Measurements from ENCODE around the gene STAT6.
"Not testable (repeated sequence)": the region's sequence is repeated elsewhere in the genome, so short reads cannot be mapped to it uniquely, and the experiment has no call there.

Gene STAT6

DNA sequence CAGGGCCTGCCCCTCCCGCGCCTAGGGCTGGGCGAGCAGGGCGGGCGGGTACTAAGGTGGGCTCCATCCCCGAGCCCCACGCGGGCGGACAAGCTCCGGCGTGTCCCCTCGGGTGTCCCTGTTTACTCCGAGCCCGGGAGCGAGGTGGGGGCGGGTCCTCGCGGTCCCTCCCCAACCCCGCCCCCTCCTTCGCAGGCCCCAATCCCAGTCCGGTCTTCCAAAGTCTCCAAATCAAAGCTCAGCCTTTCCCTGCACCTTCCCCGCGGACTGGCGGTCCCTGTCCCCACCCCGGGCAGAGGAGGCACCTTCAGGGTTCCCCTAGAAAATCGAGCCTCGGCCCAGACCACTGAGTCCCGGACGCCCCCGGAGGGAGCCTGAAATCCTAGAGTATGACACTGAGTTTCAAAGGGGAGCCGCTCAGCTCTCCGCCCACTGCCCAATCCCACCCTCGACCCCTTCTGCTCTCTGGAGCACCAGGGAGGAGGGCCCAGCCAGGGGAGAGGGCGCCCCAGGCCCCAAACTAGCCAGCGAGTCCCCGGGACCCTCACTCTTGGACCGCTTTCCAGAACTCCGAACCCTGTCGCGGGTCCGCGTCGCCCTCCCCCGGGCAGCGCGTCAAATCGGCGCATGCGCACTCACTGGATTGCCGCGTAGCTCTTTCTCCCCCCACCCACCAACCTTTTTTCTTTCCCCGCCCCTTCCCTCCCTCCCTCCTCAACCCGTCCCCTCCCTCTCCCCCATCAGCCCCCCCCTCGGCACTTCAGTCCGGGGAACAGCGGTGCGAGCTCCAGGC is 16.8 kb upstream of the STAT6 start, which contains the start of gene LRP1:
Gene LRP1 (plus strand): TSS at position 758 of the 793 bp plus-strand sequence. CDS start 482 bp downstream, outside the sequence.
- DNase-seq, result peak in 53 of 56 donors; percentile 45 to 89 (median 79)

DNA sequence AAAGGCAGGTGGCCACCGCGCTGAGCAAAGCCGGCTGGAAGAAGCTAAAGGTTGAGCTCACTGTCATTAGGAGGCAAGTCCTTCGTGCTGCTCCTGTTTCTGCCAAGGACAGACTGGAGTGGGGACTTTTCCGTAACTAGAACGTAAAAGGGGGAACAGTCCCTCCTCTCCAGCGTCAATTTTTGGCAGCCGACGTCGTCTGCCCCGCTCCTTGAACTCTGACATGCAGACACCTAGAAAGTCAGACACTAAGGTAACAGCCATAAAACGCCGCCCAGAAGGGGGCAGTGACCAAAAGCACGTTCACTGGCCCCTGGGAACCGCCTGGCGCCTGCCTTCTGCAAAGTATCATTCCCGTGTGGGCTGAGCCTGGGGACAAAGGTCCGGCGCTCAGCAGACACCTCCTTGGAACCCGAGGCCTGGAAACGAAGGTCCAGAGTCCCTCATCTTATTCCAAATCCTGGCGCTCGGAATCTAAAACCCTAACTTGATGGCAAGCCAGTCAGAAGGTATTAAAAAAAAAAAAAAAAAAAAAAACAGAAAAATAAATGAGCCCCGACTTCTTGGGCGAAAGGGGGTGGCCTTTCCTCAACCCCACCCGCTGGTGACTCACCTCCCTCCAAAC is 16.1 kb upstream of the STAT6 start:
- DNase-seq, result peak in 26 of 56 donors; percentile 18 to 63 (median 35)

DNA sequence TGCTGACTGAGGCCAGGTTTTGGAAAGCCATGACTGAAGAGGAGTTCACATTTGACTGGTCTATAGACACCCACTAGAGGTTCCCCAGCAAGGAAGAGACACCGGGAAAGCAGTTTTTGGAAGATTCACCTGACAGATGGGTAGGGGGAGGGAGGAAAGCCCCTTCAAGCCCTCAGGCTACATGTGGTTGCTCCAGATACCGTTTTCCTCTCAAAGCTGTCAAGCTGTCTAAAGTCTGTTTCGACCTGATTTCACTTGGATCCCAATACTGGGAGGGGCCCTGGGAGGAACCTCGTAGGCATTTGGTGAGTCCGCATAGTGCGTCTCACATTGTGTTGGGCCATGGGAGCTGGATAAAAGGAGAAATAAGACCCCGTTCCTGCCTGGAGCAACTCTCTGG is 15.4 kb upstream of the STAT6 start:
- no peak for DNase-seq

DNA sequence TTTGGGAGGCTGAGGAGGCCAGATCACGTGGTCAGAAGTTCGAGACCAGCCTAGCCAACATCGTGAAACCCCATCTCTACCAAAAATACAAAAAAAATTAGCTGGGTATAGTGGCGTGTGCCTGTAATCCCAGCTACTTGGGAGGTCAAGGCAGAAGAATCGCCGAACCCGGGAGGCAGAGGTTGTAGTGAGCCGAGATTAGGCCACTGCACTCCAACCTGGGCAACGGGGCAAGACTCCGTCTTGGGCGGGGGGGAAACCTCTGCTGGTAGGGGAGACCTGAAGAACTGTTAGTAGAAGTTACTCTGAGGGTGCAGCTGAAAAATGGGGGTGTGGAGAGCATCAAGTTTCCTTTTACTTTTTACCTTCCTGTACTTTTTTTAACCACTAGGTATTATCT is 14.9 kb upstream of the STAT6 start:
- no peak for DNase-seq

DNA sequence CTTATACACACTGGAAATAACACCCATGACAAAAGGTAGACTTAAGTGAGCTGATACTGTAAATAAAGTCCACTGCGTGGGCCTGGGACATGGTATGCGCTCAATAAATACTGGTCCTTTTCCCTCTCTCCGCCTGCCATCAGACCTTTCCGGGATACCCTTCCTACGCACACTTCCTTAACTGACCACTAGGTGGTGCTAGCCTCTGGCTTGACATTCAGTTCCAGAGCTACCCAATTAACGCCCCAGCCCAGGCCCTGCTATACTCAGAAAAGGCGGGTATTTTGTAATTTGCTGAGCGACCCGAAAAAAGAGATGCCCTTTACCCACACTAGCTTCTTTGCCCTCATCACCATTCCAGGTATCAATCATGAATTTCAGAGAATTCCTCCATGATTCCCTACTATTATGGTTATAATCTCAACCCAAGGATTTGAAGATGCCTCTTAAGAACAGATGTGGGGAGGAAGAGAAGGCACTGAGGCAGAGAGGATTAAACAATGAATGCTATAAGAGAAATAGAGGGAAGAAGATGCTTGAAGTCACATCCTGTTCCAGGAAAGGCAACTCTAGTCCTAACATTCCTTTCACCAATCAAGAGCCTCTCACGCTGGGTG is 13.2 kb upstream of the STAT6 start:
- peak in 50 of 56 donors; percentile 10 to 89 (median 52) for DNase-seq

DNA sequence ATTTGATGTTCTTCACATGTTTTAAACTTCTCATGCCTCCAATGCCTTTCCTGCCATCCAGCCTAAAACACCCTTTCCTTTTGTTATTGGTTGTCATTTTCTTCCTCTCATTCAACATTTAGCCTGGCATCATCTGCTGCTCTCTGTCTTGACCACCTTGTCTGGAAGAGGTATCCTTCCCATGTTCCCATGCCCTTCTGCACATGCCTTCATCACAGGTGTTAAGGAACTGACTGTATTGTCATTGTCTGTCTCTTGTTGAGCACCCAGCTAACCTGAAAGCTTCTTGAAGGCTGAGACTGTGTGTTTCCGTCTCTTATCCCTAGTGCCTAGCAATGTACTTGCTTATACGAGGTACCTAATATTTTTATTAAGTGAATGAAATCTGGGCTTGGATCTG is 12.7 kb upstream of the STAT6 start:
- DNase-seq, result no peak

DNA sequence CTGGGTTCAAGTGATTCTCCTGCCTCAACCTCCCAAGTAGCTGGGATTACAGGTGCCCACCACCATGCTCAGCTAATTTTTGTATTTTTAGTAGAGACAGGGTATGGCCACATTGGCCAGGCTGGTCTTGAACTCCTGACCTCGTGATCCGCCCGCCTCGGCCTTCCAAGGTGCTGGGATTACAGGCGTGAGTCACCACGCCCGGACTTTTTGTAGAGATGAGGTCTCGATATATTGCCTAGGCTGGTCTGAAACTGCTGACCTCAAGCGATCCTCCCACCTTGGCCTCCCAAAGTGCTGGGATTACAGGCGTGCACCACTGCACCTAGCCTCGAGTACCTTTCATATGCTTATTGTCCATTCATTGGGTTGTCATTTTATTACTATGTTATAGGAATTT is 9.6 kb upstream of the STAT6 start:
- DNase-seq, result not testable (repeated sequence)

DNA sequence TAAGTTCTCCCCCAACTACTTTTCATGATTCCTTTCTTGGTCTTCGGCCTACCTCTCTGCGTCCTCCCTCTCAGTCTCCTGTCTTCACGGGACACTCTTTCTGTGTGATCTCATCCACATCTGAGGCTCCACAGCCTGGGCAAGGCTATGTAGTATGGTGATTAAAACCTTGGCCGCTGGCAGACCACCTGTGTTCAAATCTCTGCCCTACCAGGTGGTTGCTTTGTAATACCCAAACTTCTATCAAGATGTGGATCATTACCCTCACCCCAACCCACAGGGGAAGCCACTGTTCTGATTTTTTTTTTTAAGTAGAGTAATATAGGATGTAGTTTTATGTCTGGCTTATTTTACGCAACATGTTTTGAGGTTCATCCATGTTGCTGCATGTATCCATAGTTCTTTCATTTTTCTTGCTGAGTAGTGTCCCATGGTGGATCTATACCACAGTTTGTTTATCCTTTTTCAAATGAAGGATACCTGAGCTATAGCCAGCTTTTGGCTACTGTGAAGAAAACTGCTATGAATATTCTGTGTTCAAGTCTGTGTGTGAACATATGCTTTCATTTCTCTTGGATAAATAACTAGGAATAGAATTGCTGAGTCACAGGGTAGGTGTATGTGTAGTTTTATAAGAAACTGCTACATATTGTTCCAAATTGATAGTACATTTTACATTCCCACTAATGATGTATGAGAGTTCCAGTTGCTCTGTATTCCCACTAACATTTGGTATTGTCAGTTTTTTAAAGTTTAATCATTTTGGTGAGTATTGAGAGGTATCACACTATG is 8.3 kb upstream of the STAT6 start:
- no peak for DNase-seq

DNA sequence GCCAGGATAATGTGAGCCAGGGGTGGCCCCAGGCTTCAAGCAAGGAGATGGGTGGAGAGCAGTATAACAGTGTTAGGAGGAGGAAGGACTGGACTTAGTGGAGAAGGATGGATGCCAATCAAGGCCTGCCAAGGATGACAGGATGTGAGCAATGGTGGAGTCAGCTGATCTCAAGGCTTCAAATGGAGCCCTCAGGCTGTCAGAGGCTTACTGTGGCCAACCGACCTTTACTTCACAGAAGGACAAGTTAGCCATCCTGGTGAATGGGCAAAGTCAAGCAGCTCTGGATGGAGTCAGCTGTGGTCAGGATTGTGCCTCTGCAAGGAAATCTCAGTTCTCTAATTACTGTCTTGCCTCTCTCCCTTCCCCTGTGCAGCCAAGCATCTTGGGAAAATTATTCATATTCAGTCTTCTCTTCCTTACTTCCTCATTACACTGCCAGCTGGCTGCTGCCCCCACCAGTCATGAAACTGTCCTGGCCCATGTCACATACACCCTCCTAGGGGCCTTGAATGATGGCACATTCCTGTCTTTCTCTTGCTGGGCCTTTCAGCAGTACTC is 7.6 kb upstream of the STAT6 start:
- DNase-seq, result no peak

DNA sequence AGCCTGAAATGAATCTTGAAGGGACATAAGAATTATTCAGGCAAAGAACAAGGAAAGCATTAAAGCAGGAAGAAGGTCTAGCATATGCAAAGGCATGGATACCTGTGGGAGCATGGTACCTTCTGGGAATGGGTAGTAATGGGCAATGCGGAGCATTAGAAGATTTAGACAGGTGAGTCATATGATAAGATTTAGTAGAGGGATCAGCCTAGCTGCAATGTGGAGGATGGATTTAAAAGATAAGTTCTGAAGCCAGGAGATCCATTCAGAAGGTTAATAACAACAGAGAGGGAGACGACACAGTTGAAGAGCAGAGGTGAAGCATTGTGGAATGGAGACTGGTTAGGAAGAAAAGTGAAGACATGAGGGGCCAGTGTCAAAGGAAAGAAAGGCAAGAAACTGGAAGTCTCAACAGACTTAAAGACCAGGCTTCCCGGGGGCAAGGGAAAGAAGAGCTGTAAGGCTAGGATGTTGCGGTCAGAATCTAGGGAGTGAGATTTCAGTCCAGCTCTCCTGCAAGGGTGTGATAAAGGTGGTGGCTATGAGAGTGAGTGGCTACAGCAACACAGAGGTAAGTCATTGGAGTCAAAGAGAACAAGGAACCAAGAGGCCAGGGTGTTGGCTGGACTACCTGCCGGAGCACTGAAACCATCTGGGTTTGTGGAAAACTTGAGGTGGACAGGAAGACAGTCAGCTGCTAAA is 5.6 kb upstream of the STAT6 start:
- no peak for DNase-seq

DNA sequence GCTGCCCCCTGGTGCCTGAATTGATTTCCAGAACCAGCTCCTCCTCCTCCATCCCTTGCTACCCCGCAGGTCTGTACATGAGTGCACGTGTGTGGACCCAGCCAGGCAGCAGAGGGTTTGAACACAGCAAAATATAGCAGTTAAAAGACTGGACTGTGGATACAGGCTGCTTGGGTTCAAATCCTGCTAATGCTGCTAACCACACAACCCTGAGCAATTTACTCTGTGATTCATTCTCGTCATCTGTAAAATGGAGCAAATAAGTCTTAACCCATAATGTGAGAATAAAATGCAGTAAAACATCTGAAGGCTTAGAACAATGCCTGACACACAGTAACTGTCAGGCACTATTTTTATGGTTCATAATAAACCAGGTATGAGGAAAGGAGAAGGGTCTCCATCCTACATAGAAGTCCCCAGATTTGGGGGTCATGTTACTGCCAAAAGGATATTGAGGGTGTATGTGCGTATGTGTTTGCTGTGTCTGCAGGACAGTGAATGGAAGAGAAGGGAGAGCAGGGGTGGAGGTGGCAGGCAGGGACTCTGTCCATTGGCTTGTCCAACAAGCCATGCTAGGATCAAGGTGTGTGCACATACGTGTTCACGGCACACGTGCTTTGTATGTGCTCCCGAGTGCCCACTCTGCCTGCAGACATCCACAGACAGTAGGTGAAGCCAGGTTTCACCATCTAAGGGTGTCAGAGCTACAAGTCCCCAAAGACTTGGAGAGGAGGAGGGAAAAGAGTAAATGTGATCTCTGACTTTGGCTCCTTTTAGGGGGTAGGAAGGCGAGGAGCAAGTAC is 1.5 kb upstream of the STAT6 start:
- peak in 1 of 56 donors; percentile 75 for DNase-seq

DNA sequence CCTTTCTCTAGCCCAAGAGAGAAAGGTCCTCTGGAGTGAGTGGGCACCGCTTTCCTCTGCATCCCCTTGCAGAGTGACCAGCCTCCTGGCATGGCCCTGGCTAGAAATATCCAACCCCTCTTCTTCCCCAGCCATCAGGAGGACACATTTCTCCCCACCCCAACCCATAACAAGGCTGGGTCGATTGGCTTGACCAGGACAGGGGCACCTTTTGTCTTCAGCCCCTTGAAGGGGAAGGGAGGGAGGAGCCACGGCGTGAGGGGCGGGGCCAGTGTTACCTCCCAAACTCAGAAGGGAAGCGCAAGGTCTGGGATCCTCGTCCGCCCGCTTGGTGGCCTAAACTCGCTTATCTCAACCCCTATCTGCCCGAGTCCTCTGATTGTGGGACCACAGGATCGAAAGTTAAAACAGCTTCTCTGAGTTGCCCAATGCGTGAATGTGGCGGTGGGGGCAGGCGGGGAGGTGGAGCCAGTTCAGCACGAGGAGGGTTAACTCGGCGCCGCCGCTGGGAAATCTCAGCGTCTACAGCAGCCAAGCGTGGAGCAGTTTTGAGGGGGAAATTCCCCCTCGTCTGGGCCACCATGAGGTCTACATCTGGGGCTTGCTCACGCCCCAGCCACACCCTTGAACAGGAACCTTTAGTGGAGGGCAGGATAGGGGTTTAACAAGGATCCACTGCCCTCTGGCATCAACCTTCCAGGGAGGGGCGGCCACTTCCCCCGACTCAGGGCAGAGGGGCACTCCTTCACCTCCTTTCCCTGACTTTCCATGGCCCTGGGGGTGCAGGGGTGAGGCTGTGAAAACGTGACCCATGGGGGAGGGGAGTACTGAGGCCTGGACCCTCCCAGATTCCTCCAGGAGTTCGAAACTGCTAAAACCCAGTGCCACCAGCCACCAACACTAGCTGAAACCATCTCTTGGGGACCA is 795 bp downstream of the STAT6 start:
- peak in 22 of 56 donors; percentile 8 to 70 (median 44) for DNase-seq

DNA sequence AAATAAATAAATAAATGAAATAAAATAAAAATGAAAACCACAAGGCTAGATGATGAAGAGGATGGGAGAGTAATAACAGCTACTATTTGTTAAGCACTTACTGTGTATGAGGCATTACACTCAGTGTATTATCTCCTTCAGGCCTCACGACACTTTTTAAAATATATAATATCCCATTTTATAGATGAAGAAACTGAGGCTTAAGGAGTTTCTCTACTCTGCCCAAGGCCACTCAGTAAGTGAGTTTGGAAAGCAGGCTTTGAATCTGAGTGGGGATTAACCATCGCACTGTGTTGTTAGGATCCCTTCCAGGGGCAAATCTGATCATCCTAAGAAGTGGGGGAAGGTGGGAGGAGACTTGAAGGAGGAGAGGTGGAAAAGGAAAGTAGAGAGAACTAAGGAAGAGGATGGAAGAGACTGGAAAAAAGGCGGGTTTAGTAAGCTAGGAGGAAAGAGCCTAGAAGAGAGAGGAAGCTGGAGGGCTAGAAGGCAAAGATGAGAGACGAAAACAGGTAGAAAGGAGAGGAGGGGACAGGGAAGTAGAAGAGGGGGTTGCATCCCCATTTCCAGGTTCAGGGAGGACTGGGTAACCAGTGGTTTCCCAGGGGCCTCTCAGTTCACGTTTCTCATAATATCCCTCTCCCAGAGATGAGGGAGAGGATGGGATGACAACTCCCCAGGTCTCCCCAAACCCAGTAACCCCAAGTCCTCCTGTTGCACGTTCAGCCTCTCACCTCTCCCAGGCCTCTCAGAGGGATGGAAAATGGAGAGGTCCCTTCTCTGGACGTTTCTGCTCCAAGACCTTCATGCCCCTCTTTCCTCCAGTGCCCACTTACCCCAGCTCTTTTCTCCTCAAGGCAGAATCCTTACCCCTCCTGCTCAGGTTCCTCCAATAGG is 1.7 kb downstream of the STAT6 start:
- DNase-seq, result no peak

DNA sequence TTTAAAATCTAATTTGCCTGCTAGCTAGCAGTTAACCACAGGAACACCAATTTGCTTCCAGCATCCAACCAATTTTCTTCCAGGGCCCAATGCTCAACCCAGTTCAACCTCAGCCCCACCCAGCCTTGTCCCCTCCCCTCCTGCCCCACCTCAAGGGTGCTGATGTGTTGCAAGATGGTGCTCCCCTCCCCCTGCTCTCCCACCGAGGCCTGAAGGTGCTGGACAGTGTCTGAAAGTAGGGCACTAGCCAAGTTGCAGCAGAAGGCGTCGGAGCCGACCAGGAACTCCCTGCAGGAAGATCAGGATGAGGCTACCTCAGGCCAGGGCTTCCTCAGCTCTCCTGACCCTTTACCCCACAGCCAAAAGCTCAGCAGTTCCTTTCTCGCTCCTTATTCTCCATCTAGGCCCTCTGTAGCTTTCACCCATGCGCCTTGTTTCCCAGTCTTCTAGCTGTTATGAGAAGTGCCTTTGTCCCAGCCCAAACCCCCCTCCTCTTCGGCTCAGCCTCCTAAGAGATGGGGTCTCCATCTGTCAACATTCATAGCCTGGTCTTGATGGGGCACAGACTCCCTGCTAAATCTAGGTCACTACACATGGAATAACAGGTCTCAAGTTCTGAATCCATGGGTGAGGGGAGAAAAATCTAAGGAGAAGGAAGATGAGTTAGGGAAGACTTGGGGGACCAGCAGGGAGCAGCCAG is 3.6 kb downstream of the STAT6 start:
- DNase-seq, result no peak

DNA sequence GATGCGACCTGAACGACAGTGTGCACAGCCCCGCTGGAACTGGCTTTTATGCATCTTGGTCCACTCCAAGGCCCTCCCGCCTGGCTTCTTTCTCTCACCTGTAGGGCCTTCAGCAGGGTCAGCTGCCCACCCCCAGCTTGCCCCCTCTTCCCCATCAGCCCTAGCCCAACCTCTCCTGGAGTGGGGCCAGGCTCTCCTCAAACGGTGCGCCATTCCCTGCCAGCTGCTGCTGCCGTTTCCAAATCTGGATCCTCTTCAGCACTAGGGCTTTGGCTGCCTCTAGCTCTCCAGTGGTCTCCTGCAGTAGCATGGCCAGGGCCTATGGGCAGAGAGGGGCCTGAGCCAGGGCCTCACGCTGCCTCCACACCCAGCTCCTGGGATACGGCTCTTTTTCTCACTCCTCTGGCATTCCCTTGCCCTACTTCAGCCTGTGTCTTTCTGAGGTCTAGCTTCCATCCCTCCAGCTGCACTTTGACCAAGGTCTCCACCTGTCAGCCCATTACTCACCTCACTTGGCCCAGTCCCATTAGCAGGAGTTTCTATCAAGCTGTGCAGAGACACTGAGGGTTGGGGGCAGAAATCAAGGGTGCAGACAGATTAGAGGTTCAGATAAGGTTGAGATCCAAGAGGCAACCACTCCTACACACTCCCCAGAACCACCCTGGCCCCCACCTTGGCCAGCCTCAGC is 5.0 kb downstream of the STAT6 start:
- no peak for DNase-seq
